Panc1 (cell line): ENCODE data around the gene TRABD2A. TPM values are rescaled to one million over a fixed set of nuclear protein-coding genes. Genes with fewer than 3 reads are reported as not detected.

Source experiments
- ATAC-seq: fragments of 200-7000 bp; cut with Tn5 transposase; 2 replicates; pipeline ENCODE4 v1.9.1; 2020; ENCODE audit warnings: mild to moderate bottlenecking, moderate library complexity
- BruUV-seq: library from RNA; stranded (reverse); fragments of 400-500 nt; replicated peaks from 2 replicates; lab custom pipeline; 2021; lab: Mats Ljungman, UMichigan
- CTCF ChIA-PET: fragments of 300-600 bp; sonication (Branson Sonifier 250); formaldehyde crosslinking; loops from one replicate; lab custom pipeline; 2022; ENCODE audit warnings: antibody characterized with exemption; lab: Charles Lee
- POLR2A ChIA-PET: fragments of 300-600 bp; sonication (Branson Sonifier 250); formaldehyde crosslinking; loops from one replicate; lab custom pipeline; 2022; ENCODE audit warnings: antibody characterized with exemption; lab: Charles Lee
- DNase-seq: peaks from one replicate; pipeline ENCODE4 v3.0.0-alpha.2; 2010; ENCODE audit warnings: low read depth, low spot score
- H3K27ac ChIP-seq: 2 replicates; pipeline ENCODE4 v1.5.1; 2011; ENCODE audit warnings: mild to moderate bottlenecking, low read length, inconsistent platforms
- H3K27me3 ChIP-seq: fragments of 200-500 bp; sonication (Bioruptor generic); 2 replicates; pipeline ENCODE4 v1.6.0; 2014; ENCODE audit warnings: low read length, inconsistent platforms; ENCODE audit not compliant: control insufficient read depth, insufficient read depth
- H3K36me3 ChIP-seq: fragments of 200-500 bp; sonication (Bioruptor generic); 2 replicates; pipeline ENCODE4 v1.5.1; 2014; ENCODE audit warnings: inconsistent platforms, mild to moderate bottlenecking, low read length, moderate library complexity; ENCODE audit not compliant: control insufficient read depth, insufficient read depth
- H3K4me1 ChIP-seq: 2 replicates; pipeline ENCODE4 v1.5.1; 2011; ENCODE audit warnings: inconsistent platforms, mild to moderate bottlenecking, low read length, moderate library complexity; ENCODE audit not compliant: control insufficient read depth, insufficient read depth
- H3K4me3 ChIP-seq, 2 experiments: 2 replicates each; pipeline ENCODE4 v1.5.1; 2011 to 2012; ENCODE audit warnings: low read depth in 2 of 2, low read length in 2 of 2, mild to moderate bottlenecking in 2 of 2, inconsistent platforms in 1 of 2, moderate library complexity in 1 of 2
- H3K9me3 ChIP-seq: fragments of 200-500 bp; sonication (Bioruptor generic); 2 replicates; pipeline ENCODE4 v1.5.1; 2014; ENCODE audit warnings: low read depth, mild to moderate bottlenecking, inconsistent platforms, low read length, moderate library complexity; ENCODE audit not compliant: control insufficient read depth, insufficient read depth
- CTCF ChIP-seq: fragments of 450-650 bp; IDR thresholded peaks from 2 replicates; pipeline ENCODE4 v1.5.1; 2017; ENCODE audit warnings: mild to moderate bottlenecking
- POLR2AphosphoS5 ChIP-seq: IDR thresholded peaks from 2 replicates; pipeline ENCODE4 v1.6.1; 2012; ENCODE audit warnings: mild to moderate bottlenecking, low read depth, low read length, moderate library complexity
- REST ChIP-seq, 2 experiments: IDR thresholded peaks; 2 replicates each; pipeline ENCODE4 v1.6.1; 2011 to 2012; ENCODE audit warnings: low read depth in 2 of 2, control low read depth in 1 of 2, low read length in 1 of 2, mild to moderate bottlenecking in 1 of 2, moderate library complexity in 1 of 2; ENCODE audit not compliant: insufficient read depth in 1 of 2
- SIN3A ChIP-seq: IDR thresholded peaks from 2 replicates; pipeline ENCODE4 v1.6.1; 2012; ENCODE audit warnings: low read depth, mild to moderate bottlenecking, low read length, moderate library complexity, borderline replicate concordance; ENCODE audit not compliant: insufficient read depth
- TCF7L2 ChIP-seq: IDR thresholded peaks from 2 replicates; pipeline ENCODE4 v1.6.1; 2011; ENCODE audit warnings: mild to moderate bottlenecking, low read depth, low read length, inconsistent platforms
- in situ Hi-C: cut with HindIII; loops from 2 replicates; pipeline ENCODE4 v1.10.0; 2016; ENCODE audit warnings: low sequenced_read_pairs, low pct_unique_long_range_greater_than_20kb
- intact Hi-C: fragments of 100-400 bp; cut with micrococcal nuclease; formaldehyde crosslinking; loops from one replicate; pipeline ENCODE4 v1.10.0; 2022; ENCODE audit not compliant: unreplicated experiment
- total RNA-seq: library from RNA; stranded (reverse); gene quantifications from one replicate; pipeline ENCODE4 v1.2.1, GENCODE V29; 2021; ENCODE audit not compliant: unreplicated experiment

The TRABD2A gene
- total RNA-seq, 1 experiment from 2014 or later = 1.7 TPM

- DNase-seq (no peak), ATAC-seq (no peak)
- CTCF ChIA-PET = interaction anchor here (0.5 kb wide), 1 partner anchor 97 kb away, joined by 4 read pairs; no protein-coding TSS in a partner anchor
- H3K36me3 ChIP-seq = no peaks in the 10 kb centered on the region
- POLR2A ChIA-PET = no interaction called here
- no TSS peak for BruUV-seq
- H3K4me1 ChIP-seq = no peaks in the 10 kb centered on the region
- TF ChIP-seq SIN3A = no peak
- no peak for TF ChIP-seq TCF7L2
- TF ChIP-seq POLR2AphosphoS5 = no peak
- TF ChIP-seq REST (IDR thresholded peaks at IDR 0.05; ENCODE audit: insufficient read depth in 1 of 2, low read depth in 2 of 2, low read length in 1 of 2) = no peak
- TF ChIP-seq CTCF = no peak
- H3K27me3 ChIP-seq = no peaks in the 10 kb centered on the region
- intact Hi-C loops = no loop called here
- no peak overlapping the region for H3K4me3 ChIP-seq
- in situ Hi-C loops = no loop called here
- no peaks in the 10 kb centered on the region for H3K9me3 ChIP-seq
- no peak overlapping the region for H3K27ac ChIP-seq
Measured at GRCh38 chr2:84846741-84847142, 34.1 kb downstream of the TRABD2A start.

- Histone ChIP-seq H3K36me3 (no peaks in the 10 kb centered on the region), H3K4me3 (no peak overlapping the region), H3K27ac (no peak overlapping the region), H3K9me3 (no peaks in the 10 kb centered on the region), H3K4me1 (no peaks in the 10 kb centered on the region), H3K27me3 (no peaks in the 10 kb centered on the region)
- TF ChIP-seq SIN3A (no peak), CTCF (no peak), TCF7L2 (no peak), REST (IDR thresholded peaks at IDR 0.05; ENCODE audit: insufficient read depth in 1 of 2, low read depth in 2 of 2, low read length in 1 of 2) (no peak), POLR2AphosphoS5 (no peak)
- no peak for DNase-seq
- ATAC-seq = no peak
- POLR2A ChIA-PET = no interaction called here
- in situ Hi-C loops (no loop called here), intact Hi-C loops (no loop called here)
- CTCF ChIA-PET = no interaction called here
- BruUV-seq = no TSS peak
Measured at GRCh38 chr2:84846041-84846663, 34.7 kb downstream of the TRABD2A start.
